Pons (tissue), 1 donor: ENCODE data around the gene ROBO4.

ENCODE experiments used
- DNase-seq: peaks from one replicate; pipeline ENCODE4 v3.0.0-alpha.2; 2016; ENCODE audit warnings: low spot score

The ROBO4 gene

GRCh38 chr11:124840666-124841065, 57.0 kb downstream of the ROBO4 start:
- DNase-seq, result no peak

GRCh38 chr11:124839972-124840621, 57.6 kb downstream of the ROBO4 start:
- DNase-seq, result no peak

- no peak for DNase-seq
Observed at GRCh38 chr11:124839128-124839971, 58.3 kb downstream of the ROBO4 start.

- no peak for DNase-seq
Observed at GRCh38 chr11:124838805-124839127, 58.9 kb downstream of the ROBO4 start.

GRCh38 chr11:124837491-124837856, 60.2 kb downstream of the ROBO4 start:
- DNase-seq, result peak; percentile 85

- DNase-seq, result no peak
Observed at GRCh38 chr11:124835918-124836317, 61.7 kb downstream of the ROBO4 start.

- no peak for DNase-seq
Observed at GRCh38 chr11:124834526-124835180, 63.0 kb downstream of the ROBO4 start.
